ENCODE results near the gene LPGAT1. TPM values are rescaled to one million over a fixed set of nuclear protein-coding genes. Genes with fewer than 3 reads are reported as not detected.

The LPGAT1 gene
- total RNA-seq, 1 experiment from 2014 or later, result 20.2 TPM

DNA sequence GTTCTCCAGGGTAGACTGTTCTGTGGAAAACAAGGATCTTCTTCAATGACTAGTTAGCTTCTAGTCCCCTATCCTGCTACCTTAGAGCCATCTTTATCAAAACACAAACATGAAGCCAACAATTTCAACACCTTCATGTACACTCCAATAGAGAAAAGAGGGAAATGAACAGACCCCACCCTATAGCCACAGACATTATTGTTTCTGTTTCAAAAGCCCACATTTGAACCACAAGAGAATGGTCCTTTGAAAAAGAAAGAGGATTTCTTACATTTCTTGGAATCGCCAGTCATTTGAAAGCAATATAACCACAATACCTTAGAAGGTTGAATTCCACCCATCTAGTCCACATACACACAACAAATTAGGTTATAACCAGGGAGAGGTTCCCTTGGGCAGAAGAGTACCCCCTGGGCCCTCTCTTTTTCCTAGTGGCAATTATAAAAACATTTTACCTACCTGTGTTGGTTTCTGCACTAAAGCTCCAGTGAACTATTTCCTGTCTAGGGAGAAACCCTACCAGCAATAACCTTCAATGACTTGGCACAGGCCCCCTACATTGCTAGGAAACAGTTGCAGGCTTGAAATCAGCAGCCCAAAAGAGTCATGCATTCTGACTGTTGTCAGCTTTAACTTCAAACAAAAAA, 2.7 kb upstream of the LPGAT1 start:
- peaks cover 9% of the 10 kb centered on the region for H3K27me3 ChIP-seq (ENCODE audit: control insufficient read depth, insufficient read depth, low read length)
- no peak for DNase-seq
- no peak overlapping the region for H3K4me3 ChIP-seq (ENCODE audit: insufficient read depth, low read depth, low read length)
- no peaks in the 10 kb centered on the region for H3K36me3 ChIP-seq (replicated peaks; ENCODE audit: control insufficient read depth, insufficient read depth, low read length)

GRCh38 chr1:211832661-211833060, 2.1 kb upstream of the LPGAT1 start:
- DNase-seq, result no peak
- H3K27me3 ChIP-seq (ENCODE audit: control insufficient read depth, insufficient read depth, low read length), result peaks cover 9% of the 10 kb centered on the region
- no peaks in the 10 kb centered on the region for H3K36me3 ChIP-seq (replicated peaks; ENCODE audit: control insufficient read depth, insufficient read depth, low read length)
- no peak overlapping the region for H3K4me3 ChIP-seq (ENCODE audit: insufficient read depth, low read depth, low read length)

- H3K36me3 ChIP-seq (replicated peaks; ENCODE audit: control insufficient read depth, insufficient read depth, low read length), result no peaks in the 10 kb centered on the region
- DNase-seq, result no peak
- no peak overlapping the region for H3K4me3 ChIP-seq (ENCODE audit: insufficient read depth, low read depth, low read length)
- H3K27me3 ChIP-seq (ENCODE audit: control insufficient read depth, insufficient read depth, low read length), result peaks cover 9% of the 10 kb centered on the region
Measured at GRCh38 chr1:211831558-211832323, 1.2 kb upstream of the LPGAT1 start.

GRCh38 chr1:211830055-211830327, 572 bp downstream of the LPGAT1 start:
- Histone ChIP-seq H3K36me3 (replicated peaks; ENCODE audit: control insufficient read depth, insufficient read depth, low read length) (no peaks in the 10 kb centered on the region), H3K27me3 (ENCODE audit: control insufficient read depth, insufficient read depth, low read length) (peaks cover 9% of the 10 kb centered on the region), H3K4me3 (ENCODE audit: insufficient read depth, low read depth, low read length) (peak overlapping the region; percentile 63)
- DNase-seq, result no peak

DNA sequence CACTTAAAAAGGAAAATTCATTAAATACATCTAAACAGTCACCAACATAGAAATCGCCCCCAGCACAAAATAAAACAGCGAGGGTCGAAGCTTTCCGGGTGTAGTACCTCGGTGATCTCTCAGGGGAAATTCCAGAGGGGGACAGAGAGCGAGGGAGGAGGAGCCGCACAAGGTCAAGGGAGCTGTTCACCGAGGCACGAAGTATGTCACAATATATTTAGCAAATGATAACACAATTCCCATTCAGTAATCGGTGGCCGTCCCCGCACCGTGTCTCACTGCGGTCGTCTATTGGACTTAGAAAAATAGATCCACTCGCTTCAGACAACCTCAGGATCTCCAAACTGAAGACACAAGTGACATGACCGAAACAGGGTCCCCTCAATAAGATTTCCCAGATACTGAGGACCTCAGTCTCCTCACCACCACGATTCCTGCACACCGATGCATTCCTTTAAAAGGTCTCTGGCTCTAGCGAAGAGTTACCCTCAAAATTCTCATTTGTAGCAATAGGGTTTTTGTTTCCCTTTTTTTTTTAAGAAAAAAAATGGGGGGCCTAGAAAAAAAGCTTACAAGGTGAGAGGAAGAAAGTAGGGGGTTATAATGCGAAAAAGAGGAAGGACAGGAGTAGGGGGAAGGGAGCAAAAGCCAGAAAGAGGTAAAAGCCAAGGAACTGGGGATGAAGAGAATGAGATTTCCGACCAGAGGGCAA, 1.1 kb downstream of the LPGAT1 start:
- Histone ChIP-seq H3K36me3 (replicated peaks; ENCODE audit: control insufficient read depth, insufficient read depth, low read length) (no peaks in the 10 kb centered on the region), H3K27me3 (ENCODE audit: control insufficient read depth, insufficient read depth, low read length) (peaks cover 9% of the 10 kb centered on the region), H3K4me3 (ENCODE audit: insufficient read depth, low read depth, low read length) (peak overlapping the region; percentile 63)
- DNase-seq, result peak; percentile 75

DNA sequence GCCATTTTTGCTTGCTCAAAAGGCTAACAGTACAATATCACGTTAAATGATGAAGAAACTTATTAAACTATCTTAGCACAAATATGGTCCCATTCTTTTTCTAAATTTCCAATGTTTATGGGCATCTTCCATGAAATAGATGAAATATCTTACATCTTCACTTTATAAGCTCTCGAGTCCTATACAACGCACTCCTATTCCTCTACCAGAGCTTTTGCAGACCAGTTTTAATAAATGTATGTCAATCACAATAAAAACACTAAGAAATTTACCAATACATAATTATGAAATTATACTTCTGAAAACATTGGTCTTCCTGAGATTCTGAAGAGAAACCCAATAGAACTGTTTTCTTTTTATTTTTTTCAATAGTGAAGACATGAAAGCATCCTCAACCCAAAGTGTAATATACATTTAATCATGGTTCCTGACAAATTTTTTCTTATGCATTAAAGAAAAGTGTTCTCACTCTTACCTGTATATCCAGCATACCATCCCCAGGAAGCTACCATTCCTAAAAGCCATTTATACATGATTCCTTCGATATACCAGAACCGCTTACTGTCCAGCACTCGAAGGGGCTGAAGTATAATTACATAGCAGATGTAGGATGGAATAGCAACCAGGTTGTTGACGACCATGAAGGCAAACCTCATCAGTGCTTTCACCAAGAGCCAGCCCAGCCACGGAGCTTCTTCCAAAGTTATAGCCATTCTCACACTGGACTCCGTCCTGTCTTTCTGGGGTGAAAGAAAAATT, 1.8 kb downstream of the LPGAT1 start:
- DNase-seq, result no peak
- Histone ChIP-seq H3K4me3 (ENCODE audit: insufficient read depth, low read depth, low read length) (no peak overlapping the region), H3K27me3 (ENCODE audit: control insufficient read depth, insufficient read depth, low read length) (peaks cover 9% of the 10 kb centered on the region), H3K36me3 (replicated peaks; ENCODE audit: control insufficient read depth, insufficient read depth, low read length) (no peaks in the 10 kb centered on the region)

DNA sequence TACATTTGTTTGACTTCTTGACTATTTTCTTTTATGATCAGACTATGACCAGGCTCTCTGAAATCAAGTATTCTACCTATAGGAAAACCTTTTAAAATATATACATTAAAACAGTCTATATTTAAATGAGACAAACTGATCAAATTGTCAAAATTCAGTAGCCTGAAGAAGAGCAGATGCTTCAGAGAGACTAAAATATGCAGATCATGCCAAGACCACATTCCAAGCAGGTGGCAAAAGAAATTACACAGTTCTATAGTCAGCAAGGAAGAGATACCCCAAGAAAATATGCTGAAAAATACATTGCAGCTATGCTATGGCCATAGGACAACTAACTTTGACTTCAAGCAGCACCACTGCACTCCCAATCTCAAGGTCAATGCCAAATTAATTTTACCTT, 3.5 kb downstream of the LPGAT1 start:
- Histone ChIP-seq H3K36me3 (replicated peaks; ENCODE audit: control insufficient read depth, insufficient read depth, low read length) (no peaks in the 10 kb centered on the region), H3K4me3 (ENCODE audit: insufficient read depth, low read depth, low read length) (no peak overlapping the region), H3K27me3 (ENCODE audit: control insufficient read depth, insufficient read depth, low read length) (peaks cover 9% of the 10 kb centered on the region)
- DNase-seq, result no peak

- Histone ChIP-seq H3K27me3 (ENCODE audit: control insufficient read depth, insufficient read depth, low read length) (peaks cover 7% of the 10 kb centered on the region), H3K4me3 (ENCODE audit: insufficient read depth, low read depth, low read length) (no peak overlapping the region), H3K36me3 (replicated peaks; ENCODE audit: control insufficient read depth, insufficient read depth, low read length) (no peaks in the 10 kb centered on the region)
- no peak for DNase-seq
Measured at GRCh38 chr1:211825980-211826379, 4.6 kb downstream of the LPGAT1 start.

- Histone ChIP-seq H3K27me3 (ENCODE audit: control insufficient read depth, insufficient read depth, low read length) (no peaks in the 10 kb centered on the region), H3K4me3 (ENCODE audit: insufficient read depth, low read depth, low read length) (no peak overlapping the region), H3K36me3 (replicated peaks; ENCODE audit: control insufficient read depth, insufficient read depth, low read length) (no peaks in the 10 kb centered on the region)
- DNase-seq, result no peak
Measured at GRCh38 chr1:211822677-211823407, 7.7 kb downstream of the LPGAT1 start.

DNA sequence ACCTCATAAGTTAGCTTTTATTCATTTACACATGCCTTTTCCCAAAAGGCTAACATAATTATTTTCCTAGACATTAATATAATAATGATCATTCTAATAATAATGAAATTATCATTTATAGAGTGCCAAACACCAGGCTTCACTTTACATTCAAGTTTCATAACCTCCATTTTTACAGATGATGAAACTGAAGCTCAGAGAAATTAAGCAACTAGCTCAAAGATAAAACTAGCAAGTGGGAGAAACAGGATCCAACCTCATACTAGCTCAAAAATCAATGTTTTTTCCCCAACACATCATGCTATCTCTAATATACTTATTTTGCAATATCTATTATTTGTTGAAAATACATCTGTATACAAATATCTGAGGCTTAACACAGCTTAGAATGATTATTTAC, 14.0 kb downstream of the LPGAT1 start:
- Histone ChIP-seq H3K36me3 (replicated peaks; ENCODE audit: control insufficient read depth, insufficient read depth, low read length) (no peaks in the 10 kb centered on the region), H3K4me3 (ENCODE audit: insufficient read depth, low read depth, low read length) (no peak overlapping the region), H3K27me3 (ENCODE audit: control insufficient read depth, insufficient read depth, low read length) (no peaks in the 10 kb centered on the region)
- no peak for DNase-seq

GRCh38 chr1:211814313-211814712, 16.2 kb downstream of the LPGAT1 start:
- no peaks in the 10 kb centered on the region for H3K36me3 ChIP-seq (replicated peaks; ENCODE audit: control insufficient read depth, insufficient read depth, low read length)
- DNase-seq, result no peak

GRCh38 chr1:211813590-211813989, 17.0 kb downstream of the LPGAT1 start:
- H3K27me3 ChIP-seq (ENCODE audit: control insufficient read depth, insufficient read depth, low read length), result no peaks in the 10 kb centered on the region
- H3K36me3 ChIP-seq (replicated peaks; ENCODE audit: control insufficient read depth, insufficient read depth, low read length), result no peaks in the 10 kb centered on the region
- no peak overlapping the region for H3K4me3 ChIP-seq (ENCODE audit: insufficient read depth, low read depth, low read length)
- no peak for DNase-seq

More at GRCh38 chr1:211814313-211814712, 16.2 kb downstream of the LPGAT1 start:
- no peaks in the 10 kb centered on the region for H3K27me3 ChIP-seq (ENCODE audit: control insufficient read depth, insufficient read depth, low read length)
- H3K4me3 ChIP-seq (ENCODE audit: insufficient read depth, low read depth, low read length), result no peak overlapping the region

- no peaks in the 10 kb centered on the region for H3K36me3 ChIP-seq (replicated peaks; ENCODE audit: control insufficient read depth, insufficient read depth, low read length)
- no peak overlapping the region for H3K4me3 ChIP-seq (ENCODE audit: insufficient read depth, low read depth, low read length)
- DNase-seq, result no peak
- no peaks in the 10 kb centered on the region for H3K27me3 ChIP-seq (ENCODE audit: control insufficient read depth, insufficient read depth, low read length)
Measured at GRCh38 chr1:211812584-211812983, 18.0 kb downstream of the LPGAT1 start.

GRCh38 chr1:211811848-211812247, 18.7 kb downstream of the LPGAT1 start:
- Histone ChIP-seq H3K4me3 (ENCODE audit: insufficient read depth, low read depth, low read length) (no peak overlapping the region), H3K36me3 (replicated peaks; ENCODE audit: control insufficient read depth, insufficient read depth, low read length) (no peaks in the 10 kb centered on the region), H3K27me3 (ENCODE audit: control insufficient read depth, insufficient read depth, low read length) (no peaks in the 10 kb centered on the region)
- DNase-seq, result no peak
